ENCODE results near the gene TUFT1. TPM values are rescaled to one million over a fixed set of nuclear protein-coding genes. Genes with fewer than 3 reads are reported as not detected.

The TUFT1 gene
- total and polyA plus RNA-seq, 2 donors (not counting 1 experiment from before 2014, with no cell fraction given): 0.82 to 2.2 TPM

GRCh38 chr1:151626740-151627334 lies 86.7 kb downstream of the TUFT1 start:
- no peak for ATAC-seq (ENCODE audit: low read depth)
- H3K27me3 ChIP-seq (replicated peaks in 1 of 4; ENCODE audit: control extremely low read depth in 1 of 4, control insufficient read depth in 3 of 4, insufficient read depth in 4 of 4, low read length in 3 of 4): no peaks in the 10 kb centered on the region
- H3K4me1 ChIP-seq (ENCODE audit: control insufficient read depth in 2 of 2, insufficient read depth in 2 of 2, low read length in 2 of 2): no peaks in the 10 kb centered on the region
- peaks cover 3% of the 10 kb centered on the region for H3K4me1 Mint-ChIP-seq
- 100% methylated on average over 1 of the region's 3 CpGs for WGBS (ENCODE audit: insufficient coverage)
- no peaks in the 10 kb centered on the region for H3K27me3 Mint-ChIP-seq
- peaks cover 3 to 4% of the 10 kb centered on the region in 2 experiments for H3K36me3 ChIP-seq (replicated peaks in 1 of 2; ENCODE audit: control extremely low read depth in 1 of 2, control insufficient read depth in 1 of 2, extremely low read depth in 1 of 2, insufficient read depth in 2 of 2, low read length in 1 of 2)
- ChIA-PET CTCF (no interaction called here), POLR2A (no interaction called here)
- peaks cover 46% of the 10 kb centered on the region for H3K79me2 ChIP-seq (ENCODE audit: control insufficient read depth, insufficient read depth, low read length)
- H3K27ac ChIP-seq (ENCODE audit: low read length in 2 of 2): no peak overlapping the region
- H3K9me3 ChIP-seq (ENCODE audit: control extremely low read depth in 1 of 3, control insufficient read depth in 2 of 3, insufficient read depth in 1 of 3, low read length in 2 of 3): no peaks in the 10 kb centered on the region
- intact Hi-C loops (cut with micrococcal nuclease): no loop called here
- no peak overlapping the region for H3K4me3 Mint-ChIP-seq
- no peak overlapping the region for H3K4me2 ChIP-seq (replicated peaks; ENCODE audit: low read depth, low read length, poor library complexity, severe bottlenecking)
- H3K4me3 ChIP-seq (ENCODE audit: control extremely low read depth in 1 of 5, extremely low read depth in 1 of 5, insufficient read depth in 1 of 5, low read depth in 2 of 5, low read length in 4 of 5): no peak overlapping the region
- TF ChIP-seq EZH2 (IDR thresholded peaks at IDR 0.05; ENCODE audit: borderline replicate concordance, insufficient read depth, low read depth, low read length, poor library complexity, severe bottlenecking) (no peak), CTCF (IDR thresholded peaks at IDR 0.05) (no peak)
- no peak for DNase-seq
- H4K20me1 ChIP-seq (ENCODE audit: control insufficient read depth, insufficient read depth, low read length, poor library complexity, severe bottlenecking): peaks cover 3% of the 10 kb centered on the region
- no peaks in the 10 kb centered on the region for H3K9me3 Mint-ChIP-seq (ENCODE audit: insufficient read depth)
- no peak overlapping the region for H2AFZ ChIP-seq (ENCODE audit: insufficient read depth, low read depth, low read length, poor library complexity, severe bottlenecking)
- no peak overlapping the region for H3K9ac ChIP-seq (ENCODE audit: low read length)
- no peak overlapping the region for H3K27ac Mint-ChIP-seq

- Histone ChIP-seq H4K20me1 (ENCODE audit: control insufficient read depth, insufficient read depth, low read length, poor library complexity, severe bottlenecking) (peaks cover 8% of the 10 kb centered on the region), H3K27me3 (replicated peaks in 1 of 4; ENCODE audit: control extremely low read depth in 1 of 4, control insufficient read depth in 3 of 4, insufficient read depth in 4 of 4, low read length in 3 of 4) (no peaks in the 10 kb centered on the region), H3K9ac (ENCODE audit: low read length) (no peak overlapping the region), H3K27ac (ENCODE audit: low read length in 2 of 2) (no peak overlapping the region), H3K9me3 (ENCODE audit: control extremely low read depth in 1 of 3, control insufficient read depth in 2 of 3, insufficient read depth in 1 of 3, low read length in 2 of 3) (no peaks in the 10 kb centered on the region), H3K79me2 (ENCODE audit: control insufficient read depth, insufficient read depth, low read length) (peaks cover 35% of the 10 kb centered on the region), H3K4me3 (ENCODE audit: control extremely low read depth in 1 of 5, extremely low read depth in 1 of 5, insufficient read depth in 1 of 5, low read depth in 2 of 5, low read length in 4 of 5) (no peak overlapping the region), H2AFZ (ENCODE audit: insufficient read depth, low read depth, low read length, poor library complexity, severe bottlenecking) (no peak overlapping the region), H3K4me1 (ENCODE audit: control insufficient read depth in 2 of 2, insufficient read depth in 2 of 2, low read length in 2 of 2) (no peaks in the 10 kb centered on the region), H3K4me2 (replicated peaks; ENCODE audit: low read depth, low read length, poor library complexity, severe bottlenecking) (no peak overlapping the region), H3K36me3 (replicated peaks in 1 of 2; ENCODE audit: control extremely low read depth in 1 of 2, control insufficient read depth in 1 of 2, extremely low read depth in 1 of 2, insufficient read depth in 2 of 2, low read length in 1 of 2) (peaks cover 3 to 4% of the 10 kb centered on the region in 2 experiments)
- DNase-seq (no peak), ATAC-seq (ENCODE audit: low read depth) (no peak)
- no peak overlapping the region for H3K27ac Mint-ChIP-seq
- intact Hi-C loops (cut with micrococcal nuclease): no loop called here
- no peaks in the 10 kb centered on the region for H3K27me3 Mint-ChIP-seq
- TF ChIP-seq CTCF (IDR thresholded peaks at IDR 0.05): no peak
- TF ChIP-seq EZH2 (IDR thresholded peaks at IDR 0.05; ENCODE audit: borderline replicate concordance, insufficient read depth, low read depth, low read length, poor library complexity, severe bottlenecking): no peak
- no CpG with 5 or more reads among the region's 9 CpGs for WGBS (ENCODE audit: insufficient coverage)
- POLR2A ChIA-PET: no interaction called here
- no peak overlapping the region for H3K4me3 Mint-ChIP-seq
- no peaks in the 10 kb centered on the region for H3K9me3 Mint-ChIP-seq (ENCODE audit: insufficient read depth)
- CTCF ChIA-PET: no interaction called here
- peaks cover 5% of the 10 kb centered on the region for H3K4me1 Mint-ChIP-seq
Measured at GRCh38 chr1:151629278-151629677, 89.2 kb downstream of the TUFT1 start.

Small RNAs within 50 kb of the gene (small RNA-seq; reads per million reads assigned to genes)
- gene MIR554 (ENCODE audit: insufficient read length, low read depth, low replicate concordance): not detected
- gene RF00405 (ENCODE audit: insufficient read length, low read depth, low replicate concordance): not detected
- gene RNU6-1062P (ENCODE audit: insufficient read length, low read depth, low replicate concordance): not detected

Other genes starting within 250 kb of the TUFT1 start
- 110 TPM in 2 replicates for gene PI4KB, start 212.9 kb upstream of the TUFT1 start, total RNA-seq
- gene PI4KB, start 212.9 kb upstream of the TUFT1 start, polyA plus RNA-seq: 138 and 139 TPM in 2 replicates
- gene RFX5, start 193.1 kb upstream of the TUFT1 start, total RNA-seq: 207 and 208 TPM in 2 replicates
- gene RFX5, start 193.1 kb upstream of the TUFT1 start, polyA plus RNA-seq: 181 and 216 TPM in 2 replicates
- gene SELENBP1, start 167.6 kb upstream of the TUFT1 start, total RNA-seq: 0.22 and 0.37 TPM in 2 replicates
- gene SELENBP1, start 167.6 kb upstream of the TUFT1 start, polyA plus RNA-seq: not detected in 2 replicates
- 201 and 203 TPM in 2 replicates for gene PSMB4, start 140.7 kb upstream of the TUFT1 start, total RNA-seq
- gene PSMB4, start 140.7 kb upstream of the TUFT1 start, polyA plus RNA-seq: 334 and 393 TPM in 2 replicates
- gene POGZ, start 80.8 kb upstream of the TUFT1 start, total RNA-seq: 188 and 194 TPM in 2 replicates
- gene POGZ, start 80.8 kb upstream of the TUFT1 start, polyA plus RNA-seq: 48.5 and 50.2 TPM in 2 replicates
- gene CGN, start 28.9 kb upstream of the TUFT1 start, total RNA-seq: 0.49 and 0.81 TPM in 2 replicates
- gene CGN, start 28.9 kb upstream of the TUFT1 start, polyA plus RNA-seq: 0.22 and 0.25 TPM in 2 replicates
- 43.2 and 45.6 TPM in 2 replicates for gene SNX27, start 71.7 kb downstream of the TUFT1 start, total RNA-seq
- 13.5 and 14.5 TPM in 2 replicates for gene SNX27, start 71.7 kb downstream of the TUFT1 start, polyA plus RNA-seq
- gene CELF3, start 176.5 kb downstream of the TUFT1 start, total RNA-seq: not detected in 2 replicates
- gene CELF3, start 176.5 kb downstream of the TUFT1 start, polyA plus RNA-seq: not detected in 2 replicates
- not detected in 2 replicates for gene RIIAD1, start 181.2 kb downstream of the TUFT1 start, total RNA-seq
- not detected in 2 replicates for gene RIIAD1, start 181.2 kb downstream of the TUFT1 start, polyA plus RNA-seq
- 84.6 and 100 TPM in 2 replicates for gene MRPL9, start 223.2 kb downstream of the TUFT1 start, total RNA-seq
- gene MRPL9, start 223.2 kb downstream of the TUFT1 start, polyA plus RNA-seq: 65.5 and 92.5 TPM in 2 replicates

Data from B cell (primary cell).